ENCODE data around the gene CGB3. TPM values are rescaled to one million over a fixed set of nuclear protein-coding genes. Genes with fewer than 3 reads are reported as not detected.

CGB3 gene
- total and polyA plus RNA-seq, 2 experiments from 2014 or later: not detected

GRCh38 chr19:49004133-49004532, 20.0 kb downstream of the CGB3 start:
- TF ChIP-seq, protein P1, sequence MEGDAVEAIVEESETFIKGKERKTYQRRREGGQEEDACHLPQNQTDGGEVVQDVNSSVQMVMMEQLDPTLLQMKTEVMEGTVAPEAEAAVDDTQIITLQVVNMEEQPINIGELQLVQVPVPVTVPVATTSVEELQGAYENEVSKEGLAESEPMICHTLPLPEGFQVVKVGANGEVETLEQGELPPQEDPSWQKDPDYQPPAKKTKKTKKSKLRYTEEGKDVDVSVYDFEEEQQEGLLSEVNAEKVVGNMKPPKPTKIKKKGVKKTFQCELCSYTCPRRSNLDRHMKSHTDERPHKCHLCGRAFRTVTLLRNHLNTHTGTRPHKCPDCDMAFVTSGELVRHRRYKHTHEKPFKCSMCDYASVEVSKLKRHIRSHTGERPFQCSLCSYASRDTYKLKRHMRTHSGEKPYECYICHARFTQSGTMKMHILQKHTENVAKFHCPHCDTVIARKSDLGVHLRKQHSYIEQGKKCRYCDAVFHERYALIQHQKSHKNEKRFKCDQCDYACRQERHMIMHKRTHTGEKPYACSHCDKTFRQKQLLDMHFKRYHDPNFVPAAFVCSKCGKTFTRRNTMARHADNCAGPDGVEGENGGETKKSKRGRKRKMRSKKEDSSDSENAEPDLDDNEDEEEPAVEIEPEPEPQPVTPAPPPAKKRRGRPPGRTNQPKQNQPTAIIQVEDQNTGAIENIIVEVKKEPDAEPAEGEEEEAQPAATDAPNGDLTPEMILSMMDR (IDR thresholded peaks at IDR 0.05; ENCODE audit: low read depth, low read length): no peak
- Histone ChIP-seq H3K27me3 (no peaks in the 10 kb centered on the region), H3K4me3 (no peak overlapping the region), H3K27ac (no peak overlapping the region), H3K36me3 (peaks cover 12% of the 10 kb centered on the region), H3K9me3 (ENCODE audit: low read depth) (no peaks in the 10 kb centered on the region), H3K4me1 (ENCODE audit: low read depth) (no peaks in the 10 kb centered on the region)
- no peak for DNase-seq (ENCODE audit: low read depth in 1 of 2, low spot score in 1 of 2)

GRCh38 chr19:48999481-49000325, 24.4 kb downstream of the CGB3 start:
- peak; percentile 80 to 82 for DNase-seq (ENCODE audit: low read depth in 1 of 2, low spot score in 1 of 2)
- Histone ChIP-seq H3K4me3 (no peak overlapping the region), H3K27ac (no peak overlapping the region), H3K27me3 (no peaks in the 10 kb centered on the region), H3K9me3 (ENCODE audit: low read depth) (no peaks in the 10 kb centered on the region), H3K36me3 (peaks cover 7% of the 10 kb centered on the region), H3K4me1 (ENCODE audit: low read depth) (no peaks in the 10 kb centered on the region)
- TF ChIP-seq, protein P1 (IDR thresholded peaks at IDR 0.05; ENCODE audit: low read depth, low read length): peak; percentile 83

DNA sequence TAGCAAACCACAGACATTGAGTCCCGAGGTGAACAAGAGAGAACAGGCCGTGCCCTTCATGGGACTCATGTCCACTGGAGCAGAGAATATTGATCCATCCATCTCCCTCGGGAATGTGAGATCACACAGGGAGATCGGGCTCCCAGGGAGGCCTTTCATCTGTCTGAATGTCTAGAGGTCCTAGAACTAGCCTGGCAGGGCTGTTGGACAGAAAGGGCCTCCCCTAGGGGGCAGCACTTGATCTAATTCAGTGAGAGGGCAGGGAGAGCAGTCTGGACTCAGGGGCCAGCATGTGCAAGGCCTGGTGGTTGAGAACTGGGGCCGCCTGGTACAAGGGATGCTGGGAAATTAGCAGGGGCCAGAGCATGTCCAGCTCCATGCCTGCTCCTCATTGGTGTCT, 26.2 kb downstream of the CGB3 start:
- TF ChIP-seq, protein P1 (IDR thresholded peaks at IDR 0.05; ENCODE audit: low read depth, low read length): peak; percentile 64
- Histone ChIP-seq H3K27ac (no peak overlapping the region), H3K27me3 (no peaks in the 10 kb centered on the region), H3K9me3 (ENCODE audit: low read depth) (no peaks in the 10 kb centered on the region), H3K4me1 (ENCODE audit: low read depth) (peaks cover 5% of the 10 kb centered on the region), H3K36me3 (peaks cover 3% of the 10 kb centered on the region), H3K4me3 (no peak overlapping the region)
- DNase-seq (ENCODE audit: low read depth in 1 of 2, low spot score in 1 of 2): peak; percentile 63 to 73

- TF ChIP-seq, protein P1 (IDR thresholded peaks at IDR 0.05; ENCODE audit: low read depth, low read length): no peak
- Histone ChIP-seq H3K27me3 (no peaks in the 10 kb centered on the region), H3K27ac (peak overlapping the region; percentile 77), H3K36me3 (no peaks in the 10 kb centered on the region), H3K9me3 (ENCODE audit: low read depth) (no peaks in the 10 kb centered on the region), H3K4me3 (peak overlapping the region; percentile 63), H3K4me1 (ENCODE audit: low read depth) (peaks cover 15% of the 10 kb centered on the region)
- DNase-seq (ENCODE audit: low read depth in 1 of 2, low spot score in 1 of 2): no peak
Measured at GRCh38 chr19:48994035-48994386, 30.1 kb downstream of the CGB3 start.

DNA sequence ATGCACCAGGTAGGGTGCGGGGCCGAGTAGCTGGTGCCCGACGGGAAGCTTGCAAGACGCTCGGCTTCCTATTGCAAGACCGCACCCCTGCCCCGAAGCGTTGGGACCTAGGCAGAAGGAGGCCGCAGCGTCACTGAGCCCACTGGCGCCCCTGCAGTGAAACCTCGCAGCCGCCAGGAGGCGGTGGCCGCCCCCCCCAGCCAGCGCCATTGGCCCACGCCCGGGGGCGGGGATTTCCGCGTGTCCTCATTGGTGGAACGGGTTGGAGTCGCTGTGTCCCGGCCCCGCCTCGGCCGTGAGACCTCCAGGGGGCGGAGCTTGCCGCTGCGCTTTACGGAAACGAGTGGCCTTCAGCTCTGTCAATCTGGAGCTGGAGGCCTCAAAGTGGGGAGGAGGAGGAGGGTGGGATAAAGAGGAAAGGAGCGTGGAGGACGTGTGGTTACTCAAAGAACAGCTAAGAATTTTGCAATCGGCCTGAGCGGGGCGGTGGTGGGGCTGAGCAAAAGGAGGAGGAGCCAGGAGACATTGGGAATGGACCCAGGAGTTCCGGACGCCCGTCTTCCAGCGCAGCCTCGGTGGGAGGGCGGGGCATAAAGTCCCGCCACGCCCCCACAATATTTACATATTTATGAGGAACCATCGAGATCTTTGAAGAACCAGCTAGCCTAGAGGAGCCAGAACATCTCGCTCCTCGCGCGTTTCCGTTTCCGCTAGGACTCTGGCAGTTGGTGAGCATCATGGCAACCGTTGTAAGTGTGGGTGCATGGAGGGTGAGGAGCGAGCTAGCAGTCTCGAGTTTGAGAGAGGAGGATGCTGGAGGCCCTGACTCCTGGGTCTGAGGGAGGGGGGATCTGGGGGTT, 30.7 kb downstream of the CGB3 start, which contains the start of the genes GYS1 and RUVBL2:
GYS1 (minus strand) TSS at position 135 of the 860 bp plus-strand sequence. CDS start 197 bp downstream, outside the sequence.
RUVBL2 (plus strand) TSS at position 713 of the 860 bp plus-strand sequence; CDS start at position 738, 25 bp downstream.
- Histone ChIP-seq H3K4me1 (ENCODE audit: low read depth) (peaks cover 15% of the 10 kb centered on the region), H3K9me3 (ENCODE audit: low read depth) (no peaks in the 10 kb centered on the region)

More for the DNA sequence above, 30.7 kb downstream of the CGB3 start, which contains the start of the genes GYS1 and RUVBL2:
- H3K36me3 ChIP-seq: peaks cover under 1% of the 10 kb centered on the region
- TF ChIP-seq, protein P1 (IDR thresholded peaks at IDR 0.05; ENCODE audit: low read depth, low read length): peak; percentile 74
- peak; percentile 100 for DNase-seq (ENCODE audit: low read depth in 1 of 2, low spot score in 1 of 2)
- peak within 1 kb of the TSS; percentile 63 for H3K4me3 ChIP-seq
- H3K27me3 ChIP-seq: no peaks in the 10 kb centered on the region
- H3K27ac ChIP-seq: peak within 1 kb of the TSS; percentile 87
